Measurements from ENCODE around the gene DIAPH2. TPM values are rescaled to one million over a fixed set of nuclear protein-coding genes. Genes with fewer than 3 reads are reported as not detected.
"Not testable (repeated sequence)": the region's sequence is repeated elsewhere in the genome, so short reads cannot be mapped to it uniquely, and the experiment has no call there.

The DIAPH2 gene
- total RNA-seq, 4 donors from 2014 or later: 40.2 to 52.2 (median 44.8) TPM

GRCh38 chrX:96713303-96713702, 28.7 kb downstream of the DIAPH2 start:
- H3K4me3 ChIP-seq: no peak overlapping the region
- H3K27ac ChIP-seq: no peak overlapping the region
- DNase-seq (ENCODE audit: low spot score in 2 of 2): no peak
- H3K36me3 ChIP-seq: no peaks in the 10 kb centered on the region
- no peaks in the 10 kb centered on the region for H3K4me1 ChIP-seq
- H3K9me3 ChIP-seq: no peaks in the 10 kb centered on the region
- no peaks in the 10 kb centered on the region for H3K27me3 ChIP-seq
- TF ChIP-seq CTCF (IDR thresholded peaks at IDR 0.05) (no peak), POLR2A (IDR thresholded peaks at IDR 0.05) (no peak), EP300 (IDR thresholded peaks at IDR 0.05) (no peak)

GRCh38 chrX:96714393-96714792, 29.8 kb downstream of the DIAPH2 start:
- not testable (repeated sequence) for H3K4me1 ChIP-seq; H3K9me3 ChIP-seq; H3K36me3 ChIP-seq; DNase-seq (ENCODE audit: low spot score in 2 of 2); H3K27ac ChIP-seq; H3K4me3 ChIP-seq; H3K27me3 ChIP-seq
- WGBS, 2 donors: 93% methylated on average over 5 to 6 of the region's 6 CpGs

- Histone ChIP-seq H3K9me3 (peaks cover 0 to 3% (median 0%) of the 10 kb centered on the region in 4 donors), H3K36me3 (no peaks in the 10 kb centered on the region), H3K27ac (no peak overlapping the region), H3K4me1 (no peaks in the 10 kb centered on the region), H3K27me3 (no peaks in the 10 kb centered on the region), H3K4me3 (no peak overlapping the region)
- 58 to 60% methylated on average over 3 of the region's 3 CpGs for WGBS, 2 donors
- DNase-seq (ENCODE audit: low spot score in 2 of 2): no peak
- no peak for TF ChIP-seq EP300 (IDR thresholded peaks at IDR 0.05)
- no peak for TF ChIP-seq POLR2A (IDR thresholded peaks at IDR 0.05)
- no peak for TF ChIP-seq CTCF (IDR thresholded peaks at IDR 0.05)
Observed at GRCh38 chrX:96715481-96715880, 30.8 kb downstream of the DIAPH2 start.

GRCh38 chrX:96719161-96719875, 34.7 kb downstream of the DIAPH2 start:
- DNase-seq (ENCODE audit: low spot score in 2 of 2): no peak
- Histone ChIP-seq H3K4me1 (no peaks in the 10 kb centered on the region), H3K27me3 (peaks cover 0 to 7% of the 10 kb centered on the region in 2 donors), H3K4me3 (no peak overlapping the region), H3K27ac (no peak overlapping the region), H3K36me3 (no peaks in the 10 kb centered on the region), H3K9me3 (peaks cover 0 to 3% (median 0%) of the 10 kb centered on the region in 4 donors)
- 92 to 100% methylated on average over 5 of the region's 5 CpGs for WGBS, 2 donors
- TF ChIP-seq CTCF (IDR thresholded peaks at IDR 0.05): no peak
- TF ChIP-seq POLR2A (IDR thresholded peaks at IDR 0.05): no peak
- no peak for TF ChIP-seq EP300 (IDR thresholded peaks at IDR 0.05)

GRCh38 chrX:96721354-96721753, 36.7 kb downstream of the DIAPH2 start:
- Histone ChIP-seq H3K36me3 (no peaks in the 10 kb centered on the region), H3K4me3 (no peak overlapping the region), H3K27me3 (peaks cover 0 to 7% of the 10 kb centered on the region in 2 donors), H3K27ac (no peak overlapping the region), H3K4me1 (no peaks in the 10 kb centered on the region), H3K9me3 (peaks cover 0 to 3% (median 0%) of the 10 kb centered on the region in 4 donors)
- DNase-seq (ENCODE audit: low spot score in 2 of 2): no peak
- TF ChIP-seq POLR2A (IDR thresholded peaks at IDR 0.05) (no peak), EP300 (IDR thresholded peaks at IDR 0.05) (no peak), CTCF (IDR thresholded peaks at IDR 0.05) (no peak)

Data from tibial nerve (tissue), 4 donors.